ENCODE data around the gene DMD.

GRCh38 chrX:31115398-31115797, 2096.0 kb downstream of the DMD start:
- no peak for TF ChIP-seq TCF7L2 (IDR thresholded peaks at IDR 0.05; ENCODE audit: low read depth, low read length)
- TF ChIP-seq, protein P1, sequence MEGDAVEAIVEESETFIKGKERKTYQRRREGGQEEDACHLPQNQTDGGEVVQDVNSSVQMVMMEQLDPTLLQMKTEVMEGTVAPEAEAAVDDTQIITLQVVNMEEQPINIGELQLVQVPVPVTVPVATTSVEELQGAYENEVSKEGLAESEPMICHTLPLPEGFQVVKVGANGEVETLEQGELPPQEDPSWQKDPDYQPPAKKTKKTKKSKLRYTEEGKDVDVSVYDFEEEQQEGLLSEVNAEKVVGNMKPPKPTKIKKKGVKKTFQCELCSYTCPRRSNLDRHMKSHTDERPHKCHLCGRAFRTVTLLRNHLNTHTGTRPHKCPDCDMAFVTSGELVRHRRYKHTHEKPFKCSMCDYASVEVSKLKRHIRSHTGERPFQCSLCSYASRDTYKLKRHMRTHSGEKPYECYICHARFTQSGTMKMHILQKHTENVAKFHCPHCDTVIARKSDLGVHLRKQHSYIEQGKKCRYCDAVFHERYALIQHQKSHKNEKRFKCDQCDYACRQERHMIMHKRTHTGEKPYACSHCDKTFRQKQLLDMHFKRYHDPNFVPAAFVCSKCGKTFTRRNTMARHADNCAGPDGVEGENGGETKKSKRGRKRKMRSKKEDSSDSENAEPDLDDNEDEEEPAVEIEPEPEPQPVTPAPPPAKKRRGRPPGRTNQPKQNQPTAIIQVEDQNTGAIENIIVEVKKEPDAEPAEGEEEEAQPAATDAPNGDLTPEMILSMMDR (IDR thresholded peaks at IDR 0.05): no peak
- no peak for TF ChIP-seq POLR2AphosphoS5 (IDR thresholded peaks at IDR 0.05; ENCODE audit: low read depth, low read length)

All from Panc1 (cell line).